ENCODE data around the gene CTAGE4.
"Not testable (repeated sequence)": the region's sequence is repeated elsewhere in the genome, so short reads cannot be mapped to it uniquely, and the experiment has no call there.

CTAGE4 gene, protein sequence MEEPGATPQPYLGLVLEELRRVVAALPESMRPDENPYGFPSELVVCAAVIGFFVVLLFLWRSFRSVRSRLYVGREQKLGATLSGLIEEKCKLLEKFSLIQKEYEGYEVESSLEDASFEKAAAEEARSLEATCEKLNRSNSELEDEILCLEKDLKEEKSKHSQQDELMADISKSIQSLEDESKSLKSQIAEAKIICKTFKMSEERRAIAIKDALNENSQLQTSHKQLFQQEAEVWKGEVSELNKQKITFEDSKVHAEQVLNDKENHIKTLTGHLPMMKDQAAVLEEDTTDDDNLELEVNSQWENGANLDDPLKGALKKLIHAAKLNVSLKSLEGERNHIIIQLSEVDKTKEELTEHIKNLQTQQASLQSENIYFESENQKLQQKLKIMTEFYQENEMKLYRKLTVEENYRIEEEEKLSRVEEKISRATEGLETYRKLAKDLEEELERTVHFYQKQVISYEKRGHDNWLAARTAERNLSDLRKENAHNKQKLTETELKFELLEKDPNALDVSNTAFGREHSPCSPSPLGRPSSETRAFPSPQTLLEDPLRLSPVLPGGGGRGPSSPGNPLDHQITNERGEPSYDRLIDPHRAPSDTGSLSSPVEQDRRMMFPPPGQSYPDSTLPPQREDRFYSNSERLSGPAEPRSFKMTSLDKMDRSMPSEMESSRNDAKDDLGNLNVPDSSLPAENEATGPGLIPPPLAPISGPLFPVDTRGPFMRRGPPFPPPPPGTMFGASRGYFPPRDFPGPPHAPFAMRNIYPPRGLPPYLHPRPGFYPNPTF

DNA sequence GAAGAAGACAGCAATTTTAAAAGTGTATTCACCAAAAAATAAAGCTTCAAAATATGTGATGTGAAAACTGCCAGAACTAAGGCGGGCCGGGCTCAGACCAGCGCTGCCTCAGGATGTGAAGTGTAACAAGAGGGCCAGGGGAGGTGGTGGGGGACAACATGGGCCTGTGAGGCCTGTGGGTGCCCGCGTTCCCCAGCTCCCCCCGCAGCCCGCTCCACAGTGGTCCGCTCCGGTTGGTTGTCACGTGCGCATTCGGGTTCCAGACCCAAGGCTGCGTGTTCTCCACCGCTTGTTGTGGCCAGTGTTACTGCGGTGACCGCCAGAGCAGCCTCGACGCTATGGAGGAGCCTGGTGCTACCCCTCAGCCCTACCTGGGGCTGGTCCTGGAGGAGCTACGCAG, at the start of gene CTAGE4:
Gene CTAGE4, plus strand, starts transcription at position 301 of the 400 bp plus-strand sequence. Its CDS starts 38 bp downstream, at position 339.
- not testable (repeated sequence) for H3K9me3 ChIP-seq (ENCODE audit: severe bottlenecking); H3K36me3 ChIP-seq; H3K27me3 ChIP-seq (ENCODE audit: insufficient read depth, low read depth, severe bottlenecking); H3K4me3 ChIP-seq (ENCODE audit: low read depth, low read length); DNase-seq; H3K27ac ChIP-seq

DNA sequence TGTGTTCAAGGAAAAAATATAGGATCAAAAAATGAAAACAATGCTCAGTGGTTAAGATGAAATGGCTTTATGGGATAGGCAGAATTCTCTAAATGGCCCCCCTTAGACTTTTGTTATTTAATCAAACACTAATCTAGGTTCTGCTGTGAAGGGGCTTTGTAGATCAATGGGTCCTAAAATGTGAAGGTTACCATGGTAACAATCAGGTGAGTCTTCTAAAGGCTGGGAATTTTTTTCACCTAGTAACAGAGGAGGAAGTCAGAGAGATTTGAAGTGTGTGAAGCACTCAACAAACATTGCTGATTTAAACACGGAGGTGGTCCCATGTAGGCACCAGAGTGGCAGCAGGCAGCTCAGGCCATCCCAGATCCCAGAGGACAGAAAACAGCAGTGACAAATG, 49.1 kb upstream of the CTAGE4 start:
- no peak for DNase-seq
- TF ChIP-seq, protein P1, sequence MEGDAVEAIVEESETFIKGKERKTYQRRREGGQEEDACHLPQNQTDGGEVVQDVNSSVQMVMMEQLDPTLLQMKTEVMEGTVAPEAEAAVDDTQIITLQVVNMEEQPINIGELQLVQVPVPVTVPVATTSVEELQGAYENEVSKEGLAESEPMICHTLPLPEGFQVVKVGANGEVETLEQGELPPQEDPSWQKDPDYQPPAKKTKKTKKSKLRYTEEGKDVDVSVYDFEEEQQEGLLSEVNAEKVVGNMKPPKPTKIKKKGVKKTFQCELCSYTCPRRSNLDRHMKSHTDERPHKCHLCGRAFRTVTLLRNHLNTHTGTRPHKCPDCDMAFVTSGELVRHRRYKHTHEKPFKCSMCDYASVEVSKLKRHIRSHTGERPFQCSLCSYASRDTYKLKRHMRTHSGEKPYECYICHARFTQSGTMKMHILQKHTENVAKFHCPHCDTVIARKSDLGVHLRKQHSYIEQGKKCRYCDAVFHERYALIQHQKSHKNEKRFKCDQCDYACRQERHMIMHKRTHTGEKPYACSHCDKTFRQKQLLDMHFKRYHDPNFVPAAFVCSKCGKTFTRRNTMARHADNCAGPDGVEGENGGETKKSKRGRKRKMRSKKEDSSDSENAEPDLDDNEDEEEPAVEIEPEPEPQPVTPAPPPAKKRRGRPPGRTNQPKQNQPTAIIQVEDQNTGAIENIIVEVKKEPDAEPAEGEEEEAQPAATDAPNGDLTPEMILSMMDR (IDR thresholded peaks at IDR 0.05; ENCODE audit: low read depth, low read length) = no peak
- Histone ChIP-seq H3K36me3 (no peaks in the 10 kb centered on the region), H3K4me3 (ENCODE audit: low read depth, low read length) (no peak overlapping the region), H3K27ac (no peak overlapping the region), H3K9me3 (ENCODE audit: severe bottlenecking) (no peaks in the 10 kb centered on the region), H3K27me3 (ENCODE audit: insufficient read depth, low read depth, severe bottlenecking) (no peaks in the 10 kb centered on the region)

DNA sequence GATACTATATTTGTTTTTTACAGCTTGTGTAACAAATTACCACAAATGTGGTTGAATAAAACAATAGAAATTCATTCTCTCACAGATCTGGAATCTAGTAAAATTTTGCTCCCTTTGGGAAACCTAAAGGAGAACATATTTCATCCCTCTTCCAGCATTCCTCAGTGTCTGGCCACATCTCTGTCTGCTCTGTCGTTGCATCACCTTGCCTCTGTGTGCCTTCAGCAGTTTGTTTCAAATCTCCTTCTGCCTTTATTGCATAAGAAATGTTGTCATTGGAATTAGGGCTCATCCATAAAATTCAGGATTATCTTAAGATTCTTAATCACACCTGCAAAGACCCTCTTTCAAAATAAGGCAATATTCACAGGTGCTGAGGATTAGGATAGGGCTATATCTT, 45.8 kb upstream of the CTAGE4 start:
- H3K4me3 ChIP-seq (ENCODE audit: low read depth, low read length) = no peak overlapping the region
- no peaks in the 10 kb centered on the region for H3K27me3 ChIP-seq (ENCODE audit: insufficient read depth, low read depth, severe bottlenecking)
- no peaks in the 10 kb centered on the region for H3K9me3 ChIP-seq (ENCODE audit: severe bottlenecking)
- H3K36me3 ChIP-seq = no peaks in the 10 kb centered on the region
- no peak for DNase-seq
- TF ChIP-seq, protein P1 (IDR thresholded peaks at IDR 0.05; ENCODE audit: low read depth, low read length) = no peak
- H3K27ac ChIP-seq = no peak overlapping the region

DNA sequence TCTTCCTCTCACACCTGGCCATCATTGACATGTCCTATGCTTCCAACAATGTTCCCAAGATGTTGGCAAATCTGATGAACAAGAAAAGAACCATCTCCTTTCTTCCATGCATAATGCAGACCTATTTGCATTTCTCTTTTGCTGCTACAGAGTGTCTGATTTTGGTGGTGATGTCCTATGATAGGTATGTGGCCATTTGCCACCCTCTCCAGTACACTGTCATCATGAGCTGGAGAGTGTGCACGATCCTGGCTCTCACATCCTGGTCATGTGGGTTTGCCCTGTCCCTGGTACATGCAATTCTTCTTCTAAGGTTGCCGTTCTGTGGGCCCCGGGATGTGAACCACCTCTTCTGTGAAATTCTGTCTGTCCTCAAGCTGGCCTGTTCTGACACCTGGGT, 41.1 kb upstream of the CTAGE4 start:
- Histone ChIP-seq H3K27me3 (ENCODE audit: insufficient read depth, low read depth, severe bottlenecking) (no peaks in the 10 kb centered on the region), H3K4me3 (ENCODE audit: low read depth, low read length) (no peak overlapping the region), H3K27ac (no peak overlapping the region), H3K9me3 (ENCODE audit: severe bottlenecking) (no peaks in the 10 kb centered on the region), H3K36me3 (no peaks in the 10 kb centered on the region)
- TF ChIP-seq, protein P1 (IDR thresholded peaks at IDR 0.05; ENCODE audit: low read depth, low read length) = no peak
- DNase-seq = no peak

DNA sequence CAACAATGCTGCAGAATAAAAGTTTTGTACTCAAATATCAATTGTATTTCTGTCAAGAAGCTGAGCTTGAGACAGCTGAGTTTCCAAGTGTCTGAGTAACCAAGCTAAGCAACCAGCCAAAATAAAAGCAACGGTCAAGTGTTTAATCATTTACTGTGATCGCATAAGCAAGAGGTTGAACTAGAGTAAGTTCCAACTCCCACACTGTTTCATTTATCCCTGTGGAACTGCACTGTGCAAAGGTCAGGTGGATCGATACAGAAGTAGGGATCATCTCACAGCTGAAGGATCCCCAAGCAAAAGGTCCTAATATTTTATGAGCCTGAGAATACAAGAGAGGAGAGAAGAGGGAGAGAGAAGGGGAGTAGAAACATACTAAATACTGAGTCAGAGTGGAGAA, 38.8 kb upstream of the CTAGE4 start:
- H3K9me3 ChIP-seq (ENCODE audit: severe bottlenecking) = peaks cover 7% of the 10 kb centered on the region
- H3K36me3 ChIP-seq = no peaks in the 10 kb centered on the region
- DNase-seq = no peak
- TF ChIP-seq, protein P1 (IDR thresholded peaks at IDR 0.05; ENCODE audit: low read depth, low read length) = no peak
- no peaks in the 10 kb centered on the region for H3K27me3 ChIP-seq (ENCODE audit: insufficient read depth, low read depth, severe bottlenecking)
- no peak overlapping the region for H3K27ac ChIP-seq
- no peak overlapping the region for H3K4me3 ChIP-seq (ENCODE audit: low read depth, low read length)

DNA sequence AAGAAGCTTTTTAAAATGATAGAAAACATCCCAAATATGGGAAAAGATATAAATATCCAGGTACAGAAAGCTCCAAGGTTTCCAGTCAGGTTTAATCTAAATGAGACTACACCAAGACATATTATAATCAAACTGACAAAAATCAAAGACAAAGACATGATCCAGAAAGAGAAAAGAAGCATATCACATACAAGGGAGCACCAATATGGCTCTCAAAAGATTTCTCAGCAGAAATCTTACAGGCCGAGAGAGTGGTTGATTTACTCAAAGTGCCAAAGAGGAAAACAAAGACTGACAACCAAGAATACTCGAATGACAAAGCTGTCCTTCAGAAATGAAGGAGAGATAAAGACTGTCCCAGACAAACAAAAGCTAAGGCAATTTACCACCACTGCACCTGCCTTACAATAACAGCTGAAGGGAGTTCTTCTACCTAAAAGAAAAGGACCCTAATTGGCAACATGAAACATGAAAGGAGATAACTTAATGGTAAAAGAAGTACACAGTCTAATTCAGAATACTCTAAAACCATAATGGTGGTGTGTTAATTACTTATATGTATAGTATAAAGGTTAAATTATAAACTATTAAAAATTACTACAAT, 34.9 kb upstream of the CTAGE4 start:
- TF ChIP-seq, protein P1 (IDR thresholded peaks at IDR 0.05; ENCODE audit: low read depth, low read length) = no peak
- Histone ChIP-seq H3K27ac (no peak overlapping the region), H3K4me3 (ENCODE audit: low read depth, low read length) (no peak overlapping the region), H3K36me3 (no peaks in the 10 kb centered on the region), H3K27me3 (ENCODE audit: insufficient read depth, low read depth, severe bottlenecking) (no peaks in the 10 kb centered on the region), H3K9me3 (ENCODE audit: severe bottlenecking) (peaks cover 7% of the 10 kb centered on the region)
- no peak for DNase-seq
